Breast epithelium (tissue), 3 donors: ENCODE measurements around the gene HIC2.
"Not testable (repeated sequence)": the region's sequence is repeated elsewhere in the genome, so short reads cannot be mapped to it uniquely, and the experiment has no call there.

Experiments
- POLR2A ChIP-seq: fragments of 450-650 bp; IDR thresholded peaks from one replicate; pipeline ENCODE4 v1.6.1; 2016; ENCODE audit warnings: antibody characterized with exemption, mild to moderate bottlenecking, moderate library complexity
- POLR2AphosphoS5 ChIP-seq, 3 donors: sonication (generic); formaldehyde crosslinking; IDR thresholded peaks; one replicate each; pipeline ENCODE4 v1.6.1; 2017; ENCODE audit warnings: antibody characterized with exemption in 3 of 3
- TF ChIP-seq, protein P1 (sequence below), 3 donors: fragments of 450-650 bp; IDR thresholded peaks; one replicate each; pipeline ENCODE4 v1.5.1; 2016 to 2017; ENCODE audit warnings: antibody characterized with exemption in 3 of 3, mild to moderate bottlenecking in 3 of 3, moderate library complexity in 3 of 3

DNA sequence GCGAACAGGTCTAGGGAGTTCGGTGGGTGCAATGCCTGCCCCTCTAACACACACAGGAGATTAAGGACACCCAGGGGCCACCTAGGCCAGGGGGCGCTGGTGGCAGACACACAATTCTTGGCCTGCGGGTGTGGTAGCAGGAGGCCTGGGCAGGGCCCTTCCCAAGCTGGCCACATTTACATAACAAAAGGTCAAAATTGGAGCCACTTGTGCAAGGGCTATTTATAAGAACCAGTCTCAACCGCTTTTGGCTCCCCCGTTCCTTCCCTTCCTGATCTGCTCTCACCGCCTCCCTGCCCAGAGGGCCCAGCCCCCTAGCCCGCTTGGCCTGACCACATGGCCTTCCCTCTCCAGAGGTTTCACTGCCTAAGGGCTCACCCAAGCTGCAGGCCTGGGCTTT, 75.1 kb downstream of the HIC2 start:
- TF ChIP-seq, protein P1, sequence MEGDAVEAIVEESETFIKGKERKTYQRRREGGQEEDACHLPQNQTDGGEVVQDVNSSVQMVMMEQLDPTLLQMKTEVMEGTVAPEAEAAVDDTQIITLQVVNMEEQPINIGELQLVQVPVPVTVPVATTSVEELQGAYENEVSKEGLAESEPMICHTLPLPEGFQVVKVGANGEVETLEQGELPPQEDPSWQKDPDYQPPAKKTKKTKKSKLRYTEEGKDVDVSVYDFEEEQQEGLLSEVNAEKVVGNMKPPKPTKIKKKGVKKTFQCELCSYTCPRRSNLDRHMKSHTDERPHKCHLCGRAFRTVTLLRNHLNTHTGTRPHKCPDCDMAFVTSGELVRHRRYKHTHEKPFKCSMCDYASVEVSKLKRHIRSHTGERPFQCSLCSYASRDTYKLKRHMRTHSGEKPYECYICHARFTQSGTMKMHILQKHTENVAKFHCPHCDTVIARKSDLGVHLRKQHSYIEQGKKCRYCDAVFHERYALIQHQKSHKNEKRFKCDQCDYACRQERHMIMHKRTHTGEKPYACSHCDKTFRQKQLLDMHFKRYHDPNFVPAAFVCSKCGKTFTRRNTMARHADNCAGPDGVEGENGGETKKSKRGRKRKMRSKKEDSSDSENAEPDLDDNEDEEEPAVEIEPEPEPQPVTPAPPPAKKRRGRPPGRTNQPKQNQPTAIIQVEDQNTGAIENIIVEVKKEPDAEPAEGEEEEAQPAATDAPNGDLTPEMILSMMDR (IDR thresholded peaks at IDR 0.05): not testable (repeated sequence)
- not testable (repeated sequence) for TF ChIP-seq POLR2A; POLR2AphosphoS5 (IDR thresholded peaks at IDR 0.05)
